ENCODE data around the gene RAB1A.
"Not testable (repeated sequence)": the region's sequence is repeated elsewhere in the genome, so short reads cannot be mapped to it uniquely, and the experiment has no call there.

DNA sequence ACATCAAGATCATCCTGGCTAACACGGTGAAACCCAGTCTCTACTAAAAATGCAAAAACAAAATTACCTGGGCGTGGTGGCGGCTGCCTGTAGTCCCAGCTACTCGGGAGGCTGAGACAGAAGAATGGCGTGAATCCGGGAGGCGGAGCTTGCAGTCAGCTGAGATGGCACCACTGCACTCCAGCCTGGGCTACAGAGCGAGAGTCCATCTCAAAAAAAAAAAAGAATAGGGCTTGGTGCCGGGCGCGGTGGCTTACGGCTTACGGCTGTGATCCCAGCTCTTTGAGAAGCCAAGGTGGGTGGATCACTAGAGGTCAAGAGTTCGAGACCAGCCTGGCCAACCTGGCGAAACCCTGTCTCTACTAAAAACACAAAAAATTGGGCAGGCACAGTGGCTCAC is 3.0 kb upstream of the RAB1A start:
- not testable (repeated sequence) for TF ChIP-seq CTCF (IDR thresholded peaks at IDR 0.05; ENCODE audit: insufficient read depth, low read depth, low read length); EZH2 (IDR thresholded peaks at IDR 0.05; ENCODE audit: insufficient read depth, low read length)

Measured in astrocyte (in vitro differentiated cells and primary cell).